A172 (cell line): ENCODE data around the gene SPAG17. TPM values are rescaled to one million over a fixed set of nuclear protein-coding genes. Genes with fewer than 3 reads are reported as not detected.

Experiments used
- DNase-seq: peaks from one replicate; pipeline ENCODE4 v3.0.0-alpha.2; 2015; ENCODE audit warnings: low spot score
- total RNA-seq: library from RNA; depleted of rRNA; stranded (reverse); fragments of >200 nt; shearing (Covaris generic); gene quantifications from 2 replicates; pipeline ENCODE4 v1.2.3, GENCODE V29; 2014

Gene SPAG17
- total RNA-seq, 1 experiment from 2014 or later: 0.12 TPM

DNA sequence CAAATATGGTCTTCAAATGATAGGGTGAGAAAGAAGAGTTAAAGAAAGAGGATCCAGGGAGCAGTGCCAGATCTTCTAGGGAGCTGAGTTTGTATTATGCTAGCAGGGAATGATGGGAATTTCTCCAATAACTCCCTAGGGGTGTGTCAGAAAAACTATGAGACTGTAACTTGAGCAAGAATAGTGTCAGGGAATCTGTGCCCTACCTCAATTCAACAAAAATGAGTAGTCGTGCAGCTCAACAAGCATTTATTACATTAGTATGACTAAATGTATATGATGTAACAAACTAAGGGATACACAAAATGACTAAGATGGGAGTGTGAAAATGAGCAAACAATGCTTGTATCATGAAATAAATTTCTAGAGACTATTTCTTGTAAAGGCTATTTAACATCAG, 24.2 kb downstream of the SPAG17 start:
- no peak for DNase-seq

GRCh38 chr1:118159569-118159968, 25.5 kb downstream of the SPAG17 start:
- no peak for DNase-seq

GRCh38 chr1:118158924-118159323, 26.1 kb downstream of the SPAG17 start:
- peak; percentile 72 for DNase-seq

- DNase-seq: no peak
Observed at GRCh38 chr1:118157506-118157905, 27.5 kb downstream of the SPAG17 start.

- DNase-seq: no peak
Observed at GRCh38 chr1:118155106-118155505, 29.9 kb downstream of the SPAG17 start.

GRCh38 chr1:118154220-118154619, 30.8 kb downstream of the SPAG17 start:
- DNase-seq: peak; percentile 37

- peak; percentile 52 for DNase-seq
Observed at GRCh38 chr1:118151312-118151937, 33.6 kb downstream of the SPAG17 start.

DNA sequence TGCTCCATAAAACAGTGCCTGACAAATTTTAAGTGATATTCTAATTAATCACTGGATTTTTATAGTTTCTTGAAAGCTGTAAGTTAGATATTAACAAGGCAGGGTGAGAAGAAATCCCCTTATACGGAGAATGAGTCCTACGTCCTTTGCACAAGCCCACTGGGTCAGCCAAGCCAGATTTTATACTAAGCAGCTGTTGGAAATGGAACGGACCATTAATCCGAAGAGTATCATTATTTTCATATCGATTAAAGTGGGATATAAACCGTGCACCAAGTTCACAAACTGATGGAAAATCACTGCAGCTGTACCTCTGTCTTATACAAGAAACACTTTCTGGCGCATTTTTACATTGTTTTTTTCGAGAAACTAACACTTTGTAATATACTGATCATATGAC, 35.2 kb downstream of the SPAG17 start:
- DNase-seq: no peak

- no peak for DNase-seq
Observed at GRCh38 chr1:118148034-118148433, 37.0 kb downstream of the SPAG17 start.

GRCh38 chr1:118147522-118147921, 37.5 kb downstream of the SPAG17 start:
- DNase-seq: peak; percentile 44

GRCh38 chr1:118145721-118146120, 39.3 kb downstream of the SPAG17 start:
- no peak for DNase-seq

GRCh38 chr1:118144684-118145083, 40.3 kb downstream of the SPAG17 start:
- no peak for DNase-seq

- no peak for DNase-seq
Observed at GRCh38 chr1:118143831-118144230, 41.2 kb downstream of the SPAG17 start.

DNA sequence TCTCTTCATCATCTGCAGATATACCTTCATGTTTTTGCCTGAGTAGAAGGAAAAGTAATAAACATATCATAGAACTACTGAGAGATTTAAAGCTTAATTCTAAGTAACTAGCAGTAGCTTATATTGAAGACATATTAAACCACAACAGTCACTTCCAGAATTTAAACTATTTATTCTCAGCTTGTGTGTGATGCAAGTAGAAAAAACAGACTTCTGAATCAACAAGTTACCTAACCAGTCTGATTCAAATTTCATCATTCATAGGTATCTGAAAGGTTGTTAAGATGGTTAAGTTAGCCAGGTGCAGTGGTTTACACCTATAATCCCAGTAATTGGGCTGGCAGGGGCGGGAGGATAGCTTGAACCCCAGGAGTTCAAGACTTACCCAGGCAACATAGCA, 41.9 kb downstream of the SPAG17 start:
- DNase-seq: no peak

- no peak for DNase-seq
Observed at GRCh38 chr1:118142546-118142945, 42.5 kb downstream of the SPAG17 start.

DNA sequence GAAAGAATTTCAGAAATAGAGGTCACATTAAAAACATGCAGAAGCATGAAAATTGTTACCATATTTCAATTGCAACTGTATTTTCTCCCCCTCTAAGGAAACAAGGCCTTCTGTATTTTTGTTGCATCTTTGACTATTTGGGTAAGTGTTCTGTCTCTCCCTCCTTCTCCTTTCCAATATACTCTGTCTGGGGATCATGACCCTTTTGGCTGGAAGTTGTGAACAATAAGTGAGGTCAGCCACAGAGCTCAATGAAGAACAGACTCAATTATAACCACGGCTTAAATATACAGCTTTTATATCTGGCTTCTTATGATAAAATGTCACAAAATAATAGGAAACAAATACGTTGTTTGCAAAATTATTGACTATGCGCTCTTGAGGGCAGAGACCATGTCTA, 47.1 kb downstream of the SPAG17 start:
- no peak for DNase-seq

DNA sequence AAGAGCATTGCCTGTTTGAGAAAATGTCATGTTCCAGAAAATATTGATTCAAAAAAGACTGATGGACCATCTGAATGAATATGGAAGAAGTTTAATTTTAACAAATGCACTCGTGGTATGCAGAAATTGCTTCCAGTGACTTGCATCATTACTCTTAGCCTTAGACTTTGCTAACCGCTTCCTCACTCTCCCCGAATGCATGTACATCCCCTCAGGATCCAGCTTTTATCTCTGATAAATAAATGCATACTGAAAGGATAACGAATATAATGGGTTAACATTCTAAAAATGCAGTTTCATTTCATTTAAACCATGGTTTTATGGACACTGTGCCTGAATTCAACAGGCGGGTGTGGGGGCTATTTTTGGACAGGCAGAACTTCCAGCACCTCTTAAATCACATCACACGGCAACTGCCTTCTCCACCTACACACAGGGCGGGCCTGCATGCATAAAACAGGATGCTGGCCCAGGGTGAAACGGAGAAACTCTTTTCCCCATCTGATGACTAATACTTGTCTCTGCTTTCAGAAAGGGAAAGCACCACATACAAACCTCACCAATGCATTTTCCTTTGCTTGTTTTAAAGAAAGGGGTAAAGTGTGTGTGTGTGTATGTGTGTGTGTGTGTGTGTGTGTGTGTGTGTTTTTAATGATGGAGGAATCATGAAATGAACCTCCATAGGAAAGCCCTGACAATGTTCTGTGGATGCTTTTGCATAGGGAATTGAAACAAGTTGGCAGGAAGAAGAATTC, 48.7 kb downstream of the SPAG17 start:
- peak; percentile 74 for DNase-seq

DNA sequence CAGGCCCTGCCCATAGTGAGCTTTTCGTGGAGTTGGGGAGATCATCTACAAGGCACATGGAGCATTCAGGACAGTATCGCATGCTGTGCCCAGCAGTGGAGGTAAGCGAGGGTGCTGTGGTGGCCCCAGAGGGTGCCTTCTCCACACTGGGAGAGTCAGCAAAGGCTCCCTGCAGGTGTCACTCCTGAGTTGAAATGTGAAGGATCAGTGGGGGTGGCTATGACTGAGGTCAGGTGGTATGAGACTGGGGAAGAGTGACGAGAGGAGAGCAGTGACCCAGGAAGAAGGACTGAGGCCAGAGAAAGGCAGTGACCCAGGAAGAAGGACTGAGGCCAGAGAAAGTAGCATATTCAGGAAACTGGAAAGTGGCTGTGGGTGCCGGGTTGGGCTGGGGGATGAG, 53.0 kb downstream of the SPAG17 start:
- DNase-seq: no peak

GRCh38 chr1:118128761-118129160, 56.3 kb downstream of the SPAG17 start:
- no peak for DNase-seq

DNA sequence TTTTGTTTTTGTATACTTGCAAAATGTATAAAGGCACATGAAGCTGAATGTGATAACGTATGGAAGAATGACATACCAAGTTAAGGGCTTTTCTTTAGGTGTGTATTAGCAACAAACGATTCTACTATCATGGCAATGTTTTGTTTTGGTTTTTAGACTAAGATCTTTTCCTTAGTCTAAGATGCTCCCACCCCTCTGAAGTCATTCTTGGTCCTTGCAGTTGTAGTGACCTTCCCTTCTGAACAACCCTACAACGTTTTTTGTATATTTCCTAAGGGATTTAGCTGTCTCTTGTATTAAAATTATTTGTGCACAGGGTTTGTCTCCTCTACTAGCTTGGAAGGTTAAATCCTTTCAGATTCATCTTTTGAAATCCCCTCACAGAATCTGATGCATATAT, 61.0 kb downstream of the SPAG17 start:
- no peak for DNase-seq

GRCh38 chr1:118123116-118123839, 61.8 kb downstream of the SPAG17 start:
- no peak for DNase-seq

DNA sequence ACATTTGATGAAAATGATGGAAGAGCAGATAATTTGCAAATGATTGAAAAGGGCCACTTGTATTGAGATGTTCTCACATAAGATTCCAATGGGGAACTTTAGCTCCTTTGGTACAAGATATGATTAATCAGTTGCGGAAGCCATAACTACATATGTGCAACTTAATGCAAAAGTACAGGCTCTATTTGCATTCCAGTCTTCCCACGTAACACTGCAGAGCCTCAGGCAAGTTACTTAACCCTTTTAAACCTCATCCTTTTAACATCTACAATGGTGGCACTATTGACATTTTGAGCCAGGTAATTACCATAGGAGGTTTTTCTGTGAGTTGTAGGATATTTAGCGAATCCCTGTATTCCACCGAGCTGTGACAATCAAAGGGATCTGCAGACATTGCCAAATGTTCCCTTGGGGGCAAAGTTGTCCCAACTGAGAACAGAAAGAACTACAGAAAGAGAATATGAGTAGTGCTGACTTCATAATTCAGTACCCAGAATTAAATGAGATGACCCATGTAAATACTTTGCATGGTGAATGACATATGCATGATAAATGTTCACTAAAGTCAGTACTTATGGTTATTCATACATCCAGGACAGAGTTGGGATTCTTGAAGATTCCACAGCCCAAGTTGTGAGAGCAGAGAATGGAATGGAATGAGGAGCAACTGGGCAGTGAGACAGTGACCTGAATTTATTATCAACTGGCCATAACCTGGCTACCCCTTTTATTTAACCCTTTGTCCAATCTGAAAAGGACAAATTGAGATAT, 62.6 kb downstream of the SPAG17 start:
- no peak for DNase-seq
